ENCODE data around the gene TAF12. TPM values are rescaled to one million over a fixed set of nuclear protein-coding genes. Genes with fewer than 3 reads are reported as not detected.

TAF12 gene
- total RNA-seq, 1 experiment from 2014 or later, result 28.4 TPM

DNA sequence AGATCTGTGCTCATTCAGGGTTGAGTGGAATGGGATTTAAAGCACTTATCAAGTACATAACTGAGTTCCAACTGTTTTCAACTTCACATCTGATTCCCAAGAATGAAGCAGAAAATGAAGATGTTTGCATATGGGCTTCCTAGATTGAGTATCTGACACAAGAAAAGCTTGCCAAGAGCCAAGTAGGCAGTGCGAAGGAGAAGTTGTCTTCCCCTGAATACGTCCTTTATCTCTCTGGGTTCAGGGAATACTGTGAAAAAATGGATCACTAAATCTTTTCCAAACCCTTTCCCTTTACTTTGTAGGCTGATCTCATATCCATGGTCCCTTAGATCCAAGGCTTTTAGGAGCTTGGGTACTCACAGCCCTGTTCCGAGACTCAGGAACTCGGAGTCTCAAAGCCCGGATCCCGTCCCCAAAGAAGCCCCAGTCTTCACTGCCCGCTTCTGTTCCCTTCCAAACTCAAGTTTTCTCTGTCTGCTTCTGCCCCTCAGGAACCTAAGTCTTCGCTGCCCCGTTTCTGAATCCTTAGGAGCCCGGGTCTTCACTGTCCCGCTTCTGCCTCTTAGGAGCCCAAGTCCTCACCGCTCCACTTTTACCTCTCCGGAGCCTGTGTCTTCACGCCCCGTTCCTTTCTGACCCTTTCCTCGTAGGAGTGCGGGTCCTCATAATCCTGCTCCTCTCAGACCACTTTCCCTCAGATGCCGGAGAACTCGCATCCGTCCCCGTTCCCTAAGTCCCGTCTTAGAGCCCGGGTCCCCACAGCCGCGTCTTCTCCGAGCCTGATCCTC, 616 bp downstream of the TAF12 start:
- intact Hi-C loops (cut with micrococcal nuclease; ENCODE audit: unreplicated experiment), result loop anchor here (2.0 to 10.0 kb wide), 3 partner anchors 123 to 563 kb away; no protein-coding TSS in a partner anchor
- Histone ChIP-seq H3K27me3 (ENCODE audit: insufficient read depth, low read depth) (no peaks in the 10 kb centered on the region), H3K4me3 (peak overlapping the region; percentile 91), H3K9me2 (ENCODE audit: insufficient read depth) (no peaks in the 10 kb centered on the region), H3K79me2 (ENCODE audit: low read depth) (peaks cover 24% of the 10 kb centered on the region), H4K20me1 (ENCODE audit: insufficient read depth) (no peaks in the 10 kb centered on the region), H3F3A (ENCODE audit: insufficient read depth, low read depth) (peaks cover 19% of the 10 kb centered on the region), H3K4me1 (replicated peaks; ENCODE audit: insufficient read depth) (peaks cover 10% of the 10 kb centered on the region), H2AFZ (peak overlapping the region; percentile 93), H3K36me3 (ENCODE audit: low read depth) (no peaks in the 10 kb centered on the region), H3K4me2 (peak overlapping the region; percentile 99), H3K27ac (peak overlapping the region; percentile 97), H3K9me3 (ENCODE audit: insufficient read depth, low read depth) (no peaks in the 10 kb centered on the region)
- CTCF ChIA-PET, result interaction anchor here (0.9 to 1.3 kb wide), 2 partner anchors 95 to 235 kb away, joined by 4 to 23 read pairs; partner anchors contain the start of gene YTHDF2
- TF ChIP-seq, protein P1, sequence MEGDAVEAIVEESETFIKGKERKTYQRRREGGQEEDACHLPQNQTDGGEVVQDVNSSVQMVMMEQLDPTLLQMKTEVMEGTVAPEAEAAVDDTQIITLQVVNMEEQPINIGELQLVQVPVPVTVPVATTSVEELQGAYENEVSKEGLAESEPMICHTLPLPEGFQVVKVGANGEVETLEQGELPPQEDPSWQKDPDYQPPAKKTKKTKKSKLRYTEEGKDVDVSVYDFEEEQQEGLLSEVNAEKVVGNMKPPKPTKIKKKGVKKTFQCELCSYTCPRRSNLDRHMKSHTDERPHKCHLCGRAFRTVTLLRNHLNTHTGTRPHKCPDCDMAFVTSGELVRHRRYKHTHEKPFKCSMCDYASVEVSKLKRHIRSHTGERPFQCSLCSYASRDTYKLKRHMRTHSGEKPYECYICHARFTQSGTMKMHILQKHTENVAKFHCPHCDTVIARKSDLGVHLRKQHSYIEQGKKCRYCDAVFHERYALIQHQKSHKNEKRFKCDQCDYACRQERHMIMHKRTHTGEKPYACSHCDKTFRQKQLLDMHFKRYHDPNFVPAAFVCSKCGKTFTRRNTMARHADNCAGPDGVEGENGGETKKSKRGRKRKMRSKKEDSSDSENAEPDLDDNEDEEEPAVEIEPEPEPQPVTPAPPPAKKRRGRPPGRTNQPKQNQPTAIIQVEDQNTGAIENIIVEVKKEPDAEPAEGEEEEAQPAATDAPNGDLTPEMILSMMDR (conservative IDR thresholded peaks at IDR 0.05), result no peak
- TF ChIP-seq EZH2 (IDR thresholded peaks at IDR 0.05; ENCODE audit: low read depth), result no peak
- POLR2A ChIA-PET (ENCODE audit: unreplicated experiment), result interaction anchor here (0.7 to 1.0 kb wide), 4 partner anchors 26 to 152 kb away, joined by 3 to 45 read pairs (median 4); partner anchors contain the start of genes GMEB1 and YTHDF2
- BruUV-seq (replicated peaks), result no TSS peak
- DNase-seq, result no peak

DNA sequence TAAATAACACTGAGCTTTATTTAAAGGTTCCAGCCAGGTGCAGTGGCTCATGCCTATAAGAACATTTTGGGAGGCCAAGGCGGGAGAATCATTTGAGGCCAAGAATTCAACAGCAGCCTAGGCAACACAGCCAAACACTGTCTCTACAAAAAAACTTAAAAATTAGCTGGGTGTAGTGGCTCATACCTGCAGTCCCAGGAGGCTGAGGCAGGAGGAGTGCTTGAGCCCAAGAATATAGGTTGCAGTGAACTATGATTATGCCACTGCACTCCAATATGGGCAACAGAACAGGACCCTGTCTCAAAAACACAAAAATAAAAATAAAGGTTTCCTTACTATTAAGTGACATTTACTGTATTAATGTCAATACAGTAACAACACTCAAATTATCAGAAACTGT, 2.1 kb downstream of the TAF12 start:
- Histone ChIP-seq H3K27ac (no peak overlapping the region), H4K20me1 (ENCODE audit: insufficient read depth) (no peaks in the 10 kb centered on the region), H3K27me3 (ENCODE audit: insufficient read depth, low read depth) (no peaks in the 10 kb centered on the region), H3F3A (ENCODE audit: insufficient read depth, low read depth) (peaks cover 19% of the 10 kb centered on the region), H3K9me2 (ENCODE audit: insufficient read depth) (no peaks in the 10 kb centered on the region), H3K79me2 (ENCODE audit: low read depth) (peaks cover 24% of the 10 kb centered on the region), H3K4me3 (no peak overlapping the region), H3K9me3 (ENCODE audit: insufficient read depth, low read depth) (no peaks in the 10 kb centered on the region), H3K4me2 (no peak overlapping the region), H2AFZ (no peak overlapping the region), H3K36me3 (ENCODE audit: low read depth) (no peaks in the 10 kb centered on the region), H3K4me1 (replicated peaks; ENCODE audit: insufficient read depth) (peaks cover 10% of the 10 kb centered on the region)
- ChIA-PET CTCF (interaction anchor here (0.6 to 1.0 kb wide), 3 partner anchors 96 to 414 kb away, joined by 3 to 13 read pairs (median 4); partner anchors contain the start of gene YTHDF2), POLR2A (ENCODE audit: unreplicated experiment) (interaction anchor here (0.5 to 0.7 kb wide), 3 partner anchors 39 to 99 kb away, joined by 3 to 7 read pairs (median 5); no protein-coding TSS in a partner anchor)
- intact Hi-C loops (cut with micrococcal nuclease; ENCODE audit: unreplicated experiment), result loop anchor here (5.0 to 10.0 kb wide), 2 partner anchors 237 to 564 kb away; no protein-coding TSS in a partner anchor
- no peak for DNase-seq
- no peak for TF ChIP-seq EZH2 (IDR thresholded peaks at IDR 0.05; ENCODE audit: low read depth)
- TF ChIP-seq, protein P1 (conservative IDR thresholded peaks at IDR 0.05), result peak; percentile 47; the same call in 1 of the 2 replicates
- BruUV-seq (replicated peaks), result no TSS peak

DNA sequence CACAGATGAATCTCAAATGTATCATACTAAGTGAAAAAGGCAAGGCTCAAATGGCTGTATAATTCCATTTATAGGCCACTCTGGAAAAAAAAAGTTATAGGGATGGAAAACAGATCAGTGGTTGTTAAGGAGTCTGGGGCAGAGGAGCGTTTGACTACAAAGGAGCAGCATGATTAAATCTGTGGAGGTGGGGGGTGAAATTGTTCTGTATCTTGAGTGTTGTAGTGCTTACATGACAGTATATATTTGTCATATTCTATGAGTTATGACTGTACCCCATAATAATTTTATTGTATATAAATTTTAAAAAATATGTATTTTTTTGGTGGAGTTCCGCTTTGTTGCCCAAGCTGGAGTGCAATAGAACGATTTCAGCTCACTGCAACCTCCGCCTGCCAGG, 10.3 kb downstream of the TAF12 start:
- POLR2A ChIA-PET (ENCODE audit: unreplicated experiment), result no interaction called here
- CTCF ChIA-PET, result no interaction called here
- Histone ChIP-seq H3K9me3 (ENCODE audit: insufficient read depth, low read depth) (no peaks in the 10 kb centered on the region), H3K4me3 (no peak overlapping the region), H3K4me2 (no peak overlapping the region), H3K9me2 (ENCODE audit: insufficient read depth) (no peaks in the 10 kb centered on the region), H3K4me1 (replicated peaks; ENCODE audit: insufficient read depth) (no peaks in the 10 kb centered on the region), H3K36me3 (ENCODE audit: low read depth) (no peaks in the 10 kb centered on the region), H3K79me2 (ENCODE audit: low read depth) (no peaks in the 10 kb centered on the region), H3K27me3 (ENCODE audit: insufficient read depth, low read depth) (no peaks in the 10 kb centered on the region), H4K20me1 (ENCODE audit: insufficient read depth) (no peaks in the 10 kb centered on the region), H3K27ac (no peak overlapping the region), H2AFZ (no peak overlapping the region), H3F3A (ENCODE audit: insufficient read depth, low read depth) (no peaks in the 10 kb centered on the region)
- intact Hi-C loops (cut with micrococcal nuclease; ENCODE audit: unreplicated experiment), result no loop called here
- BruUV-seq (replicated peaks), result no TSS peak
- DNase-seq, result no peak
- TF ChIP-seq EZH2 (IDR thresholded peaks at IDR 0.05; ENCODE audit: low read depth), result no peak
- TF ChIP-seq, protein P1 (conservative IDR thresholded peaks at IDR 0.05), result no peak

All from PC-9 (cell line).